ENCODE measurements around the gene MKNK1.

Gene MKNK1

GRCh38 chr1:46649764-46650163 lies 45.7 kb upstream of the MKNK1 start:
- Histone ChIP-seq H3K4me1 (ENCODE audit: insufficient read depth, poor library complexity, severe bottlenecking) (no peaks in the 10 kb centered on the region), H3K27ac (ENCODE audit: poor library complexity, severe bottlenecking) (no peak overlapping the region), H3K36me3 (ENCODE audit: low read depth) (peaks cover 61% of the 10 kb centered on the region), H3K9me3 (ENCODE audit: severe bottlenecking) (peaks cover 10% of the 10 kb centered on the region), H3K27me3 (ENCODE audit: insufficient read depth, poor library complexity, severe bottlenecking) (no peaks in the 10 kb centered on the region), H3K4me3 (ENCODE audit: severe bottlenecking) (no peak overlapping the region)
- TF ChIP-seq, protein P1, sequence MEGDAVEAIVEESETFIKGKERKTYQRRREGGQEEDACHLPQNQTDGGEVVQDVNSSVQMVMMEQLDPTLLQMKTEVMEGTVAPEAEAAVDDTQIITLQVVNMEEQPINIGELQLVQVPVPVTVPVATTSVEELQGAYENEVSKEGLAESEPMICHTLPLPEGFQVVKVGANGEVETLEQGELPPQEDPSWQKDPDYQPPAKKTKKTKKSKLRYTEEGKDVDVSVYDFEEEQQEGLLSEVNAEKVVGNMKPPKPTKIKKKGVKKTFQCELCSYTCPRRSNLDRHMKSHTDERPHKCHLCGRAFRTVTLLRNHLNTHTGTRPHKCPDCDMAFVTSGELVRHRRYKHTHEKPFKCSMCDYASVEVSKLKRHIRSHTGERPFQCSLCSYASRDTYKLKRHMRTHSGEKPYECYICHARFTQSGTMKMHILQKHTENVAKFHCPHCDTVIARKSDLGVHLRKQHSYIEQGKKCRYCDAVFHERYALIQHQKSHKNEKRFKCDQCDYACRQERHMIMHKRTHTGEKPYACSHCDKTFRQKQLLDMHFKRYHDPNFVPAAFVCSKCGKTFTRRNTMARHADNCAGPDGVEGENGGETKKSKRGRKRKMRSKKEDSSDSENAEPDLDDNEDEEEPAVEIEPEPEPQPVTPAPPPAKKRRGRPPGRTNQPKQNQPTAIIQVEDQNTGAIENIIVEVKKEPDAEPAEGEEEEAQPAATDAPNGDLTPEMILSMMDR (IDR thresholded peaks at IDR 0.05; ENCODE audit: poor library complexity, severe bottlenecking) = no peak
- no peak for DNase-seq (ENCODE audit: low spot score)
- ATAC-seq (ENCODE audit: low read depth) = no peak

GRCh38 chr1:46647611-46648010 lies 43.5 kb upstream of the MKNK1 start:
- no peak overlapping the region for H3K4me3 ChIP-seq (ENCODE audit: severe bottlenecking)
- no peaks in the 10 kb centered on the region for H3K27me3 ChIP-seq (ENCODE audit: insufficient read depth, poor library complexity, severe bottlenecking)
- no peak overlapping the region for H3K27ac ChIP-seq (ENCODE audit: poor library complexity, severe bottlenecking)
- H3K36me3 ChIP-seq (ENCODE audit: low read depth) = peaks cover 60% of the 10 kb centered on the region
- peaks cover 5% of the 10 kb centered on the region for H3K4me1 ChIP-seq (ENCODE audit: insufficient read depth, poor library complexity, severe bottlenecking)
- ATAC-seq (ENCODE audit: low read depth) (no peak), DNase-seq (ENCODE audit: low spot score) (no peak)
- H3K9me3 ChIP-seq (ENCODE audit: severe bottlenecking) = peaks cover 10% of the 10 kb centered on the region
- TF ChIP-seq, protein P1 (IDR thresholded peaks at IDR 0.05; ENCODE audit: poor library complexity, severe bottlenecking) = no peak

- no peak overlapping the region for H3K4me3 ChIP-seq (ENCODE audit: severe bottlenecking)
- no peaks in the 10 kb centered on the region for H3K27me3 ChIP-seq (ENCODE audit: insufficient read depth, poor library complexity, severe bottlenecking)
- peaks cover 5% of the 10 kb centered on the region for H3K4me1 ChIP-seq (ENCODE audit: insufficient read depth, poor library complexity, severe bottlenecking)
- DNase-seq (ENCODE audit: low spot score) (no peak), ATAC-seq (ENCODE audit: low read depth) (no peak)
- peaks cover 56% of the 10 kb centered on the region for H3K36me3 ChIP-seq (ENCODE audit: low read depth)
- H3K27ac ChIP-seq (ENCODE audit: poor library complexity, severe bottlenecking) = no peak overlapping the region
- TF ChIP-seq, protein P1 (IDR thresholded peaks at IDR 0.05; ENCODE audit: poor library complexity, severe bottlenecking) = no peak
- peaks cover 10% of the 10 kb centered on the region for H3K9me3 ChIP-seq (ENCODE audit: severe bottlenecking)
These were observed 42.8 kb upstream of the MKNK1 start for GRCh38 chr1:46646844-46647243.

DNA sequence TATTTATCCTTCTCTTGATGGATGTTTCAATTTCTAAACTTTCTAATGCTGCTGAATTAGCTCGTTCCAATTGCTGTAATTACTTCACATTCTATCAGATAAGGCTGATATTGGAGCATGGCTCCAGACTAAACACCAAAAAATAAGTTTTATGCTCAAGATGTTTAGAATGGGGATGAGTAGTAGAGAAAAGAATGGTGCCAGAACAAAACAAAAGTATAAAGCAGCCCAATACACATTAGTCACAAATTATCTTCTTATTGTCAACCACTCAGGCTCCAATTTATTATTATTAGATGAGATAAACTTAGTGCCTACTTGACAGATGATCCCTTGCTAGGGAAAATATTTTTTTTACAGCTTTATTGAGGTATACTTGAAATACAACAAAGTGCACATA lies 42.3 kb upstream of the MKNK1 start:
- no peak overlapping the region for H3K27ac ChIP-seq (ENCODE audit: poor library complexity, severe bottlenecking)
- no peak for DNase-seq (ENCODE audit: low spot score)
- H3K4me1 ChIP-seq (ENCODE audit: insufficient read depth, poor library complexity, severe bottlenecking) = peaks cover 5% of the 10 kb centered on the region
- H3K27me3 ChIP-seq (ENCODE audit: insufficient read depth, poor library complexity, severe bottlenecking) = no peaks in the 10 kb centered on the region
- peaks cover 10% of the 10 kb centered on the region for H3K9me3 ChIP-seq (ENCODE audit: severe bottlenecking)
- H3K4me3 ChIP-seq (ENCODE audit: severe bottlenecking) = no peak overlapping the region
- H3K36me3 ChIP-seq (ENCODE audit: low read depth) = peaks cover 53% of the 10 kb centered on the region
- ATAC-seq (ENCODE audit: low read depth) = no peak
- TF ChIP-seq, protein P1 (IDR thresholded peaks at IDR 0.05; ENCODE audit: poor library complexity, severe bottlenecking) = no peak

DNA sequence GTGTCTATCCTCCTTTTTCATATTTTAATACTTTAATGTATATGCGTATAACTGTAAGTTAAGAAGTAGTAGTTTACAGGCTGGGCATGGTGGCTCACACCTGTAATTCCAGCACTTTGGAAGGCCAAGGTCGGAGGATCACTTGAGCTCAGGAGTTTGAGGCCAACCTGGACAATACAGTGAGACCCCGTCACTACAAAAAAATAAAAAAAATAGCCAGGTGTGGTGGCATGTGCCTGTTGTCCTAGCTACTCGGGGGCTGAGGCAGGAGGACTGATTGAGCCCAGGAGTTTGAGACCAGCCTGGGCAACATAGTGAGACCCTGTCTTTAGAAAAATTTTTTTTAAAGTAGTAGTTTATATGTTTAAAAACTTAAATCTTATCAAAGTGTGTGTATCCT lies 41.7 kb upstream of the MKNK1 start:
- Histone ChIP-seq H3K36me3 (ENCODE audit: low read depth) (peaks cover 51% of the 10 kb centered on the region), H3K9me3 (ENCODE audit: severe bottlenecking) (peaks cover 10% of the 10 kb centered on the region), H3K27me3 (ENCODE audit: insufficient read depth, poor library complexity, severe bottlenecking) (no peaks in the 10 kb centered on the region), H3K4me1 (ENCODE audit: insufficient read depth, poor library complexity, severe bottlenecking) (peaks cover 5% of the 10 kb centered on the region), H3K27ac (ENCODE audit: poor library complexity, severe bottlenecking) (no peak overlapping the region), H3K4me3 (ENCODE audit: severe bottlenecking) (no peak overlapping the region)
- DNase-seq (ENCODE audit: low spot score) (no peak), ATAC-seq (ENCODE audit: low read depth) (no peak)
- TF ChIP-seq, protein P1 (IDR thresholded peaks at IDR 0.05; ENCODE audit: poor library complexity, severe bottlenecking) = no peak

All from RWPE2 (cell line).